Measurements from ENCODE around the gene PIP4K2C. TPM values are rescaled to one million over a fixed set of nuclear protein-coding genes. Genes with fewer than 3 reads are reported as not detected.

Gene PIP4K2C
- total RNA-seq (2014; rRNA removed; shearing (Covaris generic)) (26.4 and 30.6 TPM in 2 replicates), polyA plus RNA-seq (2016; fragmentation: Nextera tagmentation; extraction: Ambion mirVana) (10.5 and 10.8 TPM in 2 replicates)
- long read RNA-seq, partial matches to known transcripts, result 1 of 4 reads
- long read RNA-seq, other reads (novel, unspliced or antisense), result 0 of 4 reads

DNA sequence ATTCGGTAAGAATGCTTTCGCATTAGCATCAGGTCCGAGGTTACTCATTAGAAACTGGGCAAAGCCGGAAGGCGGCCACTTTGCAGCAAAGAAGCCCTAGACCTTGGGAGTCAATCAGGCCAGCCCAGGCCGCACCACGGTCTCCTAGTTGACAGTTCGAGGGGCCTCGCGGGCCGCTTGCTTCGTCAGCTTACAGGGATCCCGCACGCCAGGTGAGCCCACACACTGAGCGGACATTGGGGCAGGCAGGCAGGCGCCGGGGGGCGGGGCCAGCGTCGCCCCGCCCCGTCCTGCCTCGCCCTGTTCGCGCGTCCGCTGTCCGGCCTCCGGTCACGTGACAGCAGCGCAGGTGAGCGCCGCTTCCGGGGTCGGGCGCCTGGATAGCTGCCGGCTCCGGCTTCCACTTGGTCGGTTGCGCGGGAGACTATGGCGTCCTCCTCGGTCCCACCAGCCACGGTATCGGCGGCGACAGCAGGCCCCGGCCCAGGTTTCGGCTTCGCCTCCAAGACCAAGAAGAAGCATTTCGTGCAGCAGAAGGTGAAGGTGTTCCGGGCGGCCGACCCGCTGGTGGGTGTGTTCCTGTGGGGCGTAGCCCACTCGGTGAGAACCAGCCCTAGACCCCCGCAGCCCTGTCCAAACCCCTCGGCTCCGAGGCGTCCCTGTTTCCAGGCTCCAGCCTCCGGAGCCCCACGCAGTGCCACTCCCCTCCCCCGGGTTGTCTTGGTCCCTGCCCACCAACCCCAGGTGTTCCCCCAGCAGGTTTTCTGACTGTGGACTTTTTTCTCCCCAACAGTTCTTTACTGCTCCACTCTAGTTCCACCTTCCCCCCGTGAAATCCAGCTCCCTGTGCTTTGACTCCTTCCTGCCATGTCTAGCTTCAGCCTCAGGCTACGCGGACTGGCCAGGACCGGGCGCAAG lies at the start of gene PIP4K2C:
Gene PIP4K2C (plus strand): TSS at position 329 of the 918 bp plus-strand sequence. CDS start 98 bp downstream, at position 427.
- peak; percentile 93 for ATAC-seq

More for the DNA sequence above, at the start of gene PIP4K2C:
- 0 out of 2 replicates have a peak, but pooled peaks cover 6% of the 10 kb centered on the region for H3K36me3 ChIP-seq (ENCODE audit: insufficient read depth)
- H3K4me1 Mint-ChIP-seq, result peaks cover 14% of the 10 kb centered on the region
- H3K27ac ChIP-seq (ENCODE audit: low read depth), result peak within 1 kb of the TSS; percentile 81; the same call in 1 of the 2 replicates
- peaks cover 11% of the 10 kb centered on the region for H3F3A ChIP-seq (replicated peaks; ENCODE audit: low read depth)
- peaks cover 13% of the 10 kb centered on the region for H3K4me1 ChIP-seq (ENCODE audit: insufficient read depth)
- H3K27ac Mint-ChIP-seq, result peak within 1 kb of the TSS; percentile 72
- H3K4me2 ChIP-seq, result peak within 1 kb of the TSS; percentile 97
- peak; percentile 94 for DNase-seq (ENCODE audit: low spot score)
- no peaks in the 10 kb centered on the region for H3K9me2 ChIP-seq (ENCODE audit: insufficient read depth)
- TF ChIP-seq NANOG (IDR thresholded peaks at IDR 0.05; ENCODE audit: borderline replicate concordance), result no peak
- TF ChIP-seq POLR2AphosphoS5 (IDR thresholded peaks at IDR 0.05; ENCODE audit: low read depth), result peak; percentile 72
- no peak for TF ChIP-seq EZH2phosphoT487 (IDR thresholded peaks at IDR 0.05; ENCODE audit: unreplicated experiment)
- TF ChIP-seq JUNB (IDR thresholded peaks at IDR 0.05; ENCODE audit: unreplicated experiment), result no peak
- peak; percentile 65 for TF ChIP-seq CREB1 (CRISPR knock-in tag; IDR thresholded peaks at IDR 0.05; ENCODE audit: low read depth)
- no peak for TF ChIP-seq STAT1 (IDR thresholded peaks at IDR 0.05; ENCODE audit: unreplicated experiment)
- no peak for TF ChIP-seq ZNF331 (CRISPR knock-in tag; IDR thresholded peaks at IDR 0.05; ENCODE audit: low read depth)
- TF ChIP-seq, protein P1, sequence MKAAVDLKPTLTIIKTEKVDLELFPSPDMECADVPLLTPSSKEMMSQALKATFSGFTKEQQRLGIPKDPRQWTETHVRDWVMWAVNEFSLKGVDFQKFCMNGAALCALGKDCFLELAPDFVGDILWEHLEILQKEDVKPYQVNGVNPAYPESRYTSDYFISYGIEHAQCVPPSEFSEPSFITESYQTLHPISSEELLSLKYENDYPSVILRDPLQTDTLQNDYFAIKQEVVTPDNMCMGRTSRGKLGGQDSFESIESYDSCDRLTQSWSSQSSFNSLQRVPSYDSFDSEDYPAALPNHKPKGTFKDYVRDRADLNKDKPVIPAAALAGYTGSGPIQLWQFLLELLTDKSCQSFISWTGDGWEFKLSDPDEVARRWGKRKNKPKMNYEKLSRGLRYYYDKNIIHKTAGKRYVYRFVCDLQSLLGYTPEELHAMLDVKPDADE (IDR thresholded peaks at IDR 0.05), result peak; percentile 59
- no peak for TF ChIP-seq ZNF114 (CRISPR knock-in tag; IDR thresholded peaks at IDR 0.05)
- TF ChIP-seq, protein P2, sequence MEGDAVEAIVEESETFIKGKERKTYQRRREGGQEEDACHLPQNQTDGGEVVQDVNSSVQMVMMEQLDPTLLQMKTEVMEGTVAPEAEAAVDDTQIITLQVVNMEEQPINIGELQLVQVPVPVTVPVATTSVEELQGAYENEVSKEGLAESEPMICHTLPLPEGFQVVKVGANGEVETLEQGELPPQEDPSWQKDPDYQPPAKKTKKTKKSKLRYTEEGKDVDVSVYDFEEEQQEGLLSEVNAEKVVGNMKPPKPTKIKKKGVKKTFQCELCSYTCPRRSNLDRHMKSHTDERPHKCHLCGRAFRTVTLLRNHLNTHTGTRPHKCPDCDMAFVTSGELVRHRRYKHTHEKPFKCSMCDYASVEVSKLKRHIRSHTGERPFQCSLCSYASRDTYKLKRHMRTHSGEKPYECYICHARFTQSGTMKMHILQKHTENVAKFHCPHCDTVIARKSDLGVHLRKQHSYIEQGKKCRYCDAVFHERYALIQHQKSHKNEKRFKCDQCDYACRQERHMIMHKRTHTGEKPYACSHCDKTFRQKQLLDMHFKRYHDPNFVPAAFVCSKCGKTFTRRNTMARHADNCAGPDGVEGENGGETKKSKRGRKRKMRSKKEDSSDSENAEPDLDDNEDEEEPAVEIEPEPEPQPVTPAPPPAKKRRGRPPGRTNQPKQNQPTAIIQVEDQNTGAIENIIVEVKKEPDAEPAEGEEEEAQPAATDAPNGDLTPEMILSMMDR (conservative IDR thresholded peaks at IDR 0.05; ENCODE audit: low read depth in 2 of 2), result no peak
- TF ChIP-seq, protein P3, sequence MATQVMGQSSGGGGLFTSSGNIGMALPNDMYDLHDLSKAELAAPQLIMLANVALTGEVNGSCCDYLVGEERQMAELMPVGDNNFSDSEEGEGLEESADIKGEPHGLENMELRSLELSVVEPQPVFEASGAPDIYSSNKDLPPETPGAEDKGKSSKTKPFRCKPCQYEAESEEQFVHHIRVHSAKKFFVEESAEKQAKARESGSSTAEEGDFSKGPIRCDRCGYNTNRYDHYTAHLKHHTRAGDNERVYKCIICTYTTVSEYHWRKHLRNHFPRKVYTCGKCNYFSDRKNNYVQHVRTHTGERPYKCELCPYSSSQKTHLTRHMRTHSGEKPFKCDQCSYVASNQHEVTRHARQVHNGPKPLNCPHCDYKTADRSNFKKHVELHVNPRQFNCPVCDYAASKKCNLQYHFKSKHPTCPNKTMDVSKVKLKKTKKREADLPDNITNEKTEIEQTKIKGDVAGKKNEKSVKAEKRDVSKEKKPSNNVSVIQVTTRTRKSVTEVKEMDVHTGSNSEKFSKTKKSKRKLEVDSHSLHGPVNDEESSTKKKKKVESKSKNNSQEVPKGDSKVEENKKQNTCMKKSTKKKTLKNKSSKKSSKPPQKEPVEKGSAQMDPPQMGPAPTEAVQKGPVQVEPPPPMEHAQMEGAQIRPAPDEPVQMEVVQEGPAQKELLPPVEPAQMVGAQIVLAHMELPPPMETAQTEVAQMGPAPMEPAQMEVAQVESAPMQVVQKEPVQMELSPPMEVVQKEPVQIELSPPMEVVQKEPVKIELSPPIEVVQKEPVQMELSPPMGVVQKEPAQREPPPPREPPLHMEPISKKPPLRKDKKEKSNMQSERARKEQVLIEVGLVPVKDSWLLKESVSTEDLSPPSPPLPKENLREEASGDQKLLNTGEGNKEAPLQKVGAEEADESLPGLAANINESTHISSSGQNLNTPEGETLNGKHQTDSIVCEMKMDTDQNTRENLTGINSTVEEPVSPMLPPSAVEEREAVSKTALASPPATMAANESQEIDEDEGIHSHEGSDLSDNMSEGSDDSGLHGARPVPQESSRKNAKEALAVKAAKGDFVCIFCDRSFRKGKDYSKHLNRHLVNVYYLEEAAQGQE (IDR thresholded peaks at IDR 0.05; ENCODE audit: unreplicated experiment), result peak; percentile 16
- TF ChIP-seq, protein P4, sequence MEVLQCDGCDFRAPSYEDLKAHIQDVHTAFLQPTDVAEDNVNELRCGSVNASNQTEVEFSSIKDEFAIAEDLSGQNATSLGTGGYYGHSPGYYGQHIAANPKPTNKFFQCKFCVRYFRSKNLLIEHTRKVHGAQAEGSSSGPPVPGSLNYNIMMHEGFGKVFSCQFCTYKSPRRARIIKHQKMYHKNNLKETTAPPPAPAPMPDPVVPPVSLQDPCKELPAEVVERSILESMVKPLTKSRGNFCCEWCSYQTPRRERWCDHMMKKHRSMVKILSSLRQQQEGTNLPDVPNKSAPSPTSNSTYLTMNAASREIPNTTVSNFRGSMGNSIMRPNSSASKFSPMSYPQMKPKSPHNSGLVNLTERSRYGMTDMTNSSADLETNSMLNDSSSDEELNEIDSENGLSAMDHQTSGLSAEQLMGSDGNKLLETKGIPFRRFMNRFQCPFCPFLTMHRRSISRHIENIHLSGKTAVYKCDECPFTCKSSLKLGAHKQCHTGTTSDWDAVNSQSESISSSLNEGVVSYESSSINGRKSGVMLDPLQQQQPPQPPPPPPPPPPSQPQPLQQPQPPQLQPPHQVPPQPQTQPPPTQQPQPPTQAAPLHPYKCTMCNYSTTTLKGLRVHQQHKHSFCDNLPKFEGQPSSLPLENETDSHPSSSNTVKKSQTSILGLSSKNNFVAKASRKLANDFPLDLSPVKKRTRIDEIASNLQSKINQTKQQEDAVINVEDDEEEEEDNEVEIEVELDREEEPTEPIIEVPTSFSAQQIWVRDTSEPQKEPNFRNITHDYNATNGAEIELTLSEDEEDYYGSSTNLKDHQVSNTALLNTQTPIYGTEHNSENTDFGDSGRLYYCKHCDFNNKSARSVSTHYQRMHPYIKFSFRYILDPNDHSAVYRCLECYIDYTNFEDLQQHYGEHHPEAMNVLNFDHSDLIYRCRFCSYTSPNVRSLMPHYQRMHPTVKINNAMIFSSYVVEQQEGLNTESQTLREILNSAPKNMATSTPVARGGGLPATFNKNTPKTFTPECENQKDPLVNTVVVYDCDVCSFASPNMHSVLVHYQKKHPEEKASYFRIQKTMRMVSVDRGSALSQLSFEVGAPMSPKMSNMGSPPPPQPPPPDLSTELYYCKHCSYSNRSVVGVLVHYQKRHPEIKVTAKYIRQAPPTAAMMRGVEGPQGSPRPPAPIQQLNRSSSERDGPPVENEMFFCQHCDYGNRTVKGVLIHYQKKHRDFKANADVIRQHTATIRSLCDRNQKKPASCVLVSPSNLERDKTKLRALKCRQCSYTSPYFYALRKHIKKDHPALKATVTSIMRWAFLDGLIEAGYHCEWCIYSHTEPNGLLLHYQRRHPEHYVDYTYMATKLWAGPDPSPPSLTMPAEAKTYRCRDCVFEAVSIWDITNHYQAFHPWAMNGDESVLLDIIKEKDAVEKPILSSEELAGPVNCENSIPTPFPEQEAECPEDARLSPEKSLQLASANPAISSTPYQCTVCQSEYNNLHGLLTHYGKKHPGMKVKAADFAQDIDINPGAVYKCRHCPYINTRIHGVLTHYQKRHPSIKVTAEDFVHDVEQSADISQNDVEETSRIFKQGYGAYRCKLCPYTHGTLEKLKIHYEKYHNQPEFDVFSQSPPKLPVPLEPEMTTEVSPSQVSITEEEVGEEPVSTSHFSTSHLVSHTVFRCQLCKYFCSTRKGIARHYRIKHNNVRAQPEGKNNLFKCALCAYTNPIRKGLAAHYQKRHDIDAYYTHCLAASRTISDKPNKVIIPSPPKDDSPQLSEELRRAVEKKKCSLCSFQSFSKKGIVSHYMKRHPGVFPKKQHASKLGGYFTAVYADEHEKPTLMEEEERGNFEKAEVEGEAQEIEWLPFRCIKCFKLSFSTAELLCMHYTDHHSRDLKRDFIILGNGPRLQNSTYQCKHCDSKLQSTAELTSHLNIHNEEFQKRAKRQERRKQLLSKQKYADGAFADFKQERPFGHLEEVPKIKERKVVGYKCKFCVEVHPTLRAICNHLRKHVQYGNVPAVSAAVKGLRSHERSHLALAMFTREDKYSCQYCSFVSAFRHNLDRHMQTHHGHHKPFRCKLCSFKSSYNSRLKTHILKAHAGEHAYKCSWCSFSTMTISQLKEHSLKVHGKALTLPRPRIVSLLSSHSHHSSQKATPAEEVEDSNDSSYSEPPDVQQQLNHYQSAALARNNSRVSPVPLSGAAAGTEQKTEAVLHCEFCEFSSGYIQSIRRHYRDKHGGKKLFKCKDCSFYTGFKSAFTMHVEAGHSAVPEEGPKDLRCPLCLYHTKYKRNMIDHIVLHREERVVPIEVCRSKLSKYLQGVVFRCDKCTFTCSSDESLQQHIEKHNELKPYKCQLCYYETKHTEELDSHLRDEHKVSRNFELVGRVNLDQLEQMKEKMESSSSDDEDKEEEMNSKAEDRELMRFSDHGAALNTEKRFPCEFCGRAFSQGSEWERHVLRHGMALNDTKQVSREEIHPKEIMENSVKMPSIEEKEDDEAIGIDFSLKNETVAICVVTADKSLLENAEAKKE (CRISPR knock-in tag; IDR thresholded peaks at IDR 0.05), result no peak
- peaks cover 17% of the 10 kb centered on the region for H3K27me3 Mint-ChIP-seq (ENCODE audit: insufficient read depth, low read depth, poor library complexity)
- peak within 1 kb of the TSS; percentile 89 for H2AFZ ChIP-seq
- peaks cover 10% of the 10 kb centered on the region for H3K36me3 Mint-ChIP-seq (ENCODE audit: low read depth)
- H3K27me3 ChIP-seq (ENCODE audit: insufficient read depth), result 0 out of 2 replicates have a peak, but pooled peaks cover 8% of the 10 kb centered on the region
- no peaks in the 10 kb centered on the region for H3K9me3 Mint-ChIP-seq
- peaks cover 22% of the 10 kb centered on the region for H3K79me2 ChIP-seq (replicated peaks; ENCODE audit: insufficient read depth)
- H3K4me3 Mint-ChIP-seq, result peak within 1 kb of the TSS; percentile 92
- H3K4me3 ChIP-seq, result peak within 1 kb of the TSS; percentile 98
- peaks cover 4% of the 10 kb centered on the region for H4K20me1 ChIP-seq (replicated peaks; ENCODE audit: insufficient read depth)
